Endometrial microvascular endothelial cells (primary cell): ENCODE results near the gene REEP3. TPM values are rescaled to one million over a fixed set of nuclear protein-coding genes. Genes with fewer than 3 reads are reported as not detected.
"Not testable (repeated sequence)": the region's sequence is repeated elsewhere in the genome, so short reads cannot be mapped to it uniquely, and the experiment has no call there.

Experiments
- in situ Hi-C: cut with HindIII; loops from 2 replicates; pipeline ENCODE4 v1.10.0; 2017; ENCODE audit warnings: low sequenced_read_pairs, low pct_unique_long_range_greater_than_20kb; ENCODE audit errors: inconsistent ontology term
- total RNA-seq: library from RNA; depleted of rRNA; stranded (reverse); fragments of >200 nt; gene quantifications from one replicate; pipeline ENCODE4 v1.2.3, GENCODE V29; 2015; ENCODE audit errors: inconsistent ontology term

The REEP3 gene
- total RNA-seq, 1 donor from 2014 or later, result 55.1 TPM

DNA sequence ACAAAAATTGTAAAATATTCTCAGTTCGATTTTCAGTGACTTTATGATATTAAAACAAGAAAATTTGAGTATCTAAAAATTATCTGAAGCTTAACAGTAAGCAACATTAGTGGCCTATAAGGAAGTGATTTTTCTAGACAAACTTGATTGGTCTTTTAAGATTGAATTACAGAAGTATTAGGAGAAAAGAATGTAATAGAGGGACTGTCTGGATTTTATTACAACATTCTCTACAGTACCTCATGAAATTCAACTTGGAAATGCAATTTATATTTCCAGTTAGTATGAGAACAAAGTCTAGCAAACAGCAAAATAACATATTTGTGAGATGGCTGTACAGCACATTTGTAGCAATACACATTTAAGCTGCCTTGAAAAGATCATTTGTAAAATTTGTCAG lies 18.8 kb downstream of the REEP3 start:
- in situ Hi-C loops, result no loop called here

- in situ Hi-C loops, result no loop called here
These were observed 21.8 kb downstream of the REEP3 start for GRCh38 chr10:63542835-63543575.

- in situ Hi-C loops, result no loop called here
These were observed 22.4 kb downstream of the REEP3 start for GRCh38 chr10:63543576-63543962.

DNA sequence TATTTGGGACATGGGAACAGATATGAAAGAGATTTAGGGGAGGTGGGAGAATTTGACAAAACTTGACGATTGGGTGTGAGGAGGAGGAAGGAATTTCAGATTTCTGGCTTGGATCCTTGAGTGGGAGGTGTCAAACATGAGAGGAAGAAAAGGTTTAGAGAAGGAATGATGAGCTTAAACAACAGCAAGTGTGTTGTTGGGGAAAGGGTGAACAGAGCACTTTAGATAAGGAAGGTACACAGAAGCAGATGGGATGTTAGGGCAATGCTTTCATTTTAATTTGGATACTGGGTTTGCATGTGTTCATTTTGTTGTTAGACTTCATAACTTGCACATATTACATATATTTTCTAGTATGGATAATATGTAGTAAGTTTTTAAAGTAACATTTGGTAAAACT lies 23.2 kb downstream of the REEP3 start:
- in situ Hi-C loops, result no loop called here

GRCh38 chr10:63547628-63548360 lies 26.6 kb downstream of the REEP3 start:
- in situ Hi-C loops, result no loop called here

- in situ Hi-C loops, result no loop called here
These were observed 27.7 kb downstream of the REEP3 start for GRCh38 chr10:63548860-63549259.

DNA sequence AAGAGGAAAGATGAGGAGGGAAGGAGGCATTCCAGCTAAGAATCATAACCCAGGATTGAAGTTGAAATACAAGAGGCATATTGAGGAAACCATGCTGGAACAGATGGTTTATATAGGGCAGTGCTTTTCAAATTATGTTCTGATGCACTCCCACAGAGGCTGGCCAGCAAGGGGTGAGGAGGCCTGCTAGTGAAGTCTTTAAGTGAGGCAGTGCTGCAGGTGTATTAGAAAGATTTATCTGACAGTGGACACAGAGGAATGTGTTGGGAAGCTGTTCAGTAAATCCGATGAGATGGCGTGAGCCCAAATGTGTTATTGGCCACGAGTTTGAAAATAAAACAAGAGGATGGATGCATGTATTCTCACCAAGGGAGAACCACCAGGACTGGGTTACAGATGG lies 28.6 kb downstream of the REEP3 start:
- in situ Hi-C loops, result no loop called here

GRCh38 chr10:63553031-63553430 lies 31.8 kb downstream of the REEP3 start:
- in situ Hi-C loops, result no loop called here

- in situ Hi-C loops, result no loop called here
These were observed 32.3 kb downstream of the REEP3 start for GRCh38 chr10:63553473-63553872.

GRCh38 chr10:63554657-63555056 lies 33.5 kb downstream of the REEP3 start:
- in situ Hi-C loops, result no loop called here

GRCh38 chr10:63555330-63555729 lies 34.1 kb downstream of the REEP3 start:
- in situ Hi-C loops, result no loop called here

DNA sequence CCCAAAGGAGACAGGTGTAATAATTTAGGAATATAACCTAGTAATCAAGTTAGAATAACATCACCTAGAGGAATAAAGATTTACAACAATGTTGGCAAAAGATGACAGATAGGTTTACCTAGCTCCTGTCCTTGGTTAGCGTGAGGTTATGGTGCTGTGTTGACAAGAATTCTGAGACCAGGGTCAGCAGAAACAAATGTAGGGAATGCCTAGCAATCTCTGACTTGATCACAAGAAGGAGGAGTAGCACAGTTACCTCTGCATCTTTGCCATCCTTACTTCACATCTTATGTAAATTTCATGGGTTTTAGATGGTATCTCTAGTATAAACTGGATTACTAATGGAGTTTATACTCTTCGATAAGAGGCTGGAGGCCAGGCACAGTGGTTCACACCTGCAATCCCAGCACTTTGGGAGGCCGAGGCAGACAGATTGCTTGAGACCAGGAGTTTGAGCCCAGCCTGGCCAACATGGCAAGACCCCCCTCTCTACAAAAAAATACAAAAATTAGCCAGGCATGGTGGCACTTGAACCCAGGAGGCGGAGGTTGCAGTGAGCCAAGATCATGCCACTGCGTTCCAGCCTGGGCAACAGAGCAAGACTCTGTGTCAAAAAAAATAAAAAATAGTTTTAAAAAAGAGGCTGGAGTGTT lies 37.1 kb downstream of the REEP3 start:
- in situ Hi-C loops, result no loop called here

- in situ Hi-C loops, result no loop called here
These were observed 40.1 kb downstream of the REEP3 start for GRCh38 chr10:63561341-63561740.

- in situ Hi-C loops, result no loop called here
These were observed 41.2 kb downstream of the REEP3 start for GRCh38 chr10:63562391-63562790.

GRCh38 chr10:63562857-63563256 lies 41.7 kb downstream of the REEP3 start:
- in situ Hi-C loops, result no loop called here

DNA sequence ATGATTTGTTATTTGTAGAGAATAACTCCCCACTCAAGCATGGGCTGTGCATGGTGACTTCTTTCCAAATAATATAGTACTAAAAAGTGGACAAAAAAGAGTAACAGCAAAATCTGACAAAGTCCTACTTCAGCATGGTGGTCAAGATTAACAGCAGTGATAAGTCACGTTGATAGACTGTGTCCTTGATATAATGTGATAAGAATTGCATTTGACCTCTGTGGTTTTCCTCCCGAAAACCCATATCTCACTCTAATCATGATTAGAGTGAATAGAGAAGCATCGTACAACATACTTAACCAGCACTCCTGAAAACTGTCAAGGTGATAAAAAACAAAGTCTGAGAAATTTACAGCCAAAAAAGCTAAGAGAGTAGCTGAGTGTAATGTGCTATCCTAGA lies 42.4 kb downstream of the REEP3 start:
- in situ Hi-C loops, result no loop called here

- in situ Hi-C loops, result not testable (repeated sequence)
These were observed 43.5 kb downstream of the REEP3 start for GRCh38 chr10:63564731-63565130.

DNA sequence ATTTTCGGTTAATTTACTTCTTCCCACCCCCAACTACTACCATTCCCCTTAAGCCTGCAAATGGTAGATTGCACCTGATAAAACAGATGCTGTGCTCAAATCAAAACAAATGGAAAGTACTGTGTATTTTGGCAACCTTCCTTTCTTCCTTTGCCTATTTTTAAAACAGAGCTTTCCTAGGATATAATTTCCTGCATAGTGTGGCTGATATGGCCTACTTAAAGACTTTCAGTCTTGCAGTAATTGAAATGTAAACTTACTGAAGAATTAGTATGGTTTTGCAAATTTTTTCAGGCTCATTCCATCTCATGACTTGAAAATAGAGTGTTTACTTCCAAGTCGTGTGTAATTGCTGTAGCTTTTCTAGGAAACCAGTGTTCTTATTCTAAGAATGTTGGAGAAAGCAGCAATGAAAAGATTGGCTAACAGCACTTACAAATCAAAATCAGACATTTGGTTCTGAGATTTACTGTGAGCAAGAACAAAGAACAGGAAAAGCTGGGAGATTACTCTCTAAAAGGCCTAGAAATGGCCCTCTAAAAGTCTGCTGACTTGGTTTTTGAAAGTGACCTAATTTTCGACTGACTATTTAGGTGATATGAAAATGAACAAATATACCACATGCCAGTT lies 52.0 kb downstream of the REEP3 start:
- in situ Hi-C loops, result no loop called here

GRCh38 chr10:63574011-63574410 lies 52.8 kb downstream of the REEP3 start:
- in situ Hi-C loops, result no loop called here

DNA sequence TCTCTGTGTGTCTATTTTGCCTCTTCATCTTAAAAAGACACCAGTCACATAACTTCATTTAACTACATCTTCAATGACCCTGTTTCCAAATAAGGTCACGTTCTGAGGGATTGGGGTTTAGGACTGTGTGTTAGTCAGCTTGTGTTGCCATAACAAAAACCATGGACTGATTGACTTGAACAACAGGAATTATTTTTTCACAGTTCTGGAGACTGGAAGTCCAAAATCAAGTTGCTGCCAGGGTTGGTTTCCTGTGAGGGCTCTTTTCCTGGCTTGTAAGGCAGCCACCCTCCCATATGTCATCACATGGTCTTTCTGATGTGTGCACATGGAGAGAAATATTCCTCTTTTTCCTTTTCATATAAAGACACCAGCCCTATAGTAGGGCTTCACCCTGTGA lies 55.3 kb downstream of the REEP3 start:
- in situ Hi-C loops, result no loop called here
